ENCODE measurements around the gene IL19. TPM values are rescaled to one million over a fixed set of nuclear protein-coding genes. Genes with fewer than 3 reads are reported as not detected.
"Not testable (repeated sequence)": the region's sequence is repeated elsewhere in the genome, so short reads cannot be mapped to it uniquely, and the experiment has no call there.

Gene IL19
- total RNA-seq, 1 donor from 2014 or later: not detected

DNA sequence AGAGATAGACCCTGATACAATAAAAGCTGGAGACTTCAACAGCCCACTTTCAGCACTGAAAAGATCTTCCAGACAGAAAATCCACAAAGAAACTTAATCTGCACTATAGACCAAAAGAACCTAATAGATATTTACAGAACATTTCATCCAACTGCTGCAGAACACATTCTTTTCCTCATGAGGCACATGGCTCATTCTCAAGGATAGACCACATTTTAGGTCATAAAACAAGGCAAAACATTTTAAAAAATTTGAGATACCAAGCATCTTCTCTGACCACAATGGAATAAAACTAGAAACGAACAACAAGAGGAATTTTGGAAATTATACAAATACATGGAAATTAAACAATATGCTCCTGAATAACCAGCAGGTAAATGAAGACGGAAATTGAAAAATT is 79.8 kb downstream of the IL19 start:
- no peaks in the 10 kb centered on the region for H3K4me1 Mint-ChIP-seq (ENCODE audit: unreplicated experiment)
- H3K27ac Mint-ChIP-seq (ENCODE audit: unreplicated experiment): no peak overlapping the region
- H3K36me3 Mint-ChIP-seq (ENCODE audit: unreplicated experiment): no peaks in the 10 kb centered on the region
- peaks cover 40% of the 10 kb centered on the region for H3K27me3 Mint-ChIP-seq (ENCODE audit: unreplicated experiment)
- TF ChIP-seq, protein P1, sequence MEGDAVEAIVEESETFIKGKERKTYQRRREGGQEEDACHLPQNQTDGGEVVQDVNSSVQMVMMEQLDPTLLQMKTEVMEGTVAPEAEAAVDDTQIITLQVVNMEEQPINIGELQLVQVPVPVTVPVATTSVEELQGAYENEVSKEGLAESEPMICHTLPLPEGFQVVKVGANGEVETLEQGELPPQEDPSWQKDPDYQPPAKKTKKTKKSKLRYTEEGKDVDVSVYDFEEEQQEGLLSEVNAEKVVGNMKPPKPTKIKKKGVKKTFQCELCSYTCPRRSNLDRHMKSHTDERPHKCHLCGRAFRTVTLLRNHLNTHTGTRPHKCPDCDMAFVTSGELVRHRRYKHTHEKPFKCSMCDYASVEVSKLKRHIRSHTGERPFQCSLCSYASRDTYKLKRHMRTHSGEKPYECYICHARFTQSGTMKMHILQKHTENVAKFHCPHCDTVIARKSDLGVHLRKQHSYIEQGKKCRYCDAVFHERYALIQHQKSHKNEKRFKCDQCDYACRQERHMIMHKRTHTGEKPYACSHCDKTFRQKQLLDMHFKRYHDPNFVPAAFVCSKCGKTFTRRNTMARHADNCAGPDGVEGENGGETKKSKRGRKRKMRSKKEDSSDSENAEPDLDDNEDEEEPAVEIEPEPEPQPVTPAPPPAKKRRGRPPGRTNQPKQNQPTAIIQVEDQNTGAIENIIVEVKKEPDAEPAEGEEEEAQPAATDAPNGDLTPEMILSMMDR (IDR thresholded peaks at IDR 0.05): no peak
- peaks cover 22% of the 10 kb centered on the region for H3K9me3 Mint-ChIP-seq (ENCODE audit: unreplicated experiment)
- DNase-seq (ENCODE audit: extremely low spot score, unreplicated experiment): no peak
- no peak overlapping the region for H3K4me3 Mint-ChIP-seq (ENCODE audit: unreplicated experiment)

DNA sequence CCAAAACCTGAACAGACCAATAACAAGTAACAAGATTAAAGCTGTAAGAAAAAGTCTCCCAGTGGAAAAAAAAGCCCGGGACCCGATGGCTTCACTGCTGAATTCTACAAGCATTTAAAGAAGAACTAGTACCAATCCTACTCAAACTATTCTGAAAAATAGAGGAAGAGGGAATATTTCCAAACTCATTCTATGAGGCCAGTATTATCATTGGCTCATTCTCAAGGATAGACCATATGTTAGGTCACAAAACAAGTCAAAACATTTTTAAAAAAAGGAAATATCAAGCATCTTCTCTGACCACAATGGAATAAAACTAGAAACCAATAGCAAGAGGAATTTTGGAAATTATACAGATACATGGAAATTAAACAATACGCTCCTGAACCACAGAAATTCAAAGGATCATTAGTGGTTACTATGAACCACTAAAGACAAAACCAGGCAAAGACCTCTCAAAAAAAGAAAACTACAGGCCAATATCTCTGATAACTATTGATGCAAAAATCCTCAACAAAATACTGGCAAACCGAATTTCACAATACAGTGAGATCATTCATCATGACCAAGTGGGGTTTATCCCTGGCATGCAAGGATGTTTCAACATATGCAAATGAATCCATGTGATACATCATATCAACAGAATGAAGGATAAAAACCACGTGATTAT is 80.9 kb downstream of the IL19 start:
- H3K4me1 Mint-ChIP-seq (ENCODE audit: unreplicated experiment): no peaks in the 10 kb centered on the region
- no peak overlapping the region for H3K27ac Mint-ChIP-seq (ENCODE audit: unreplicated experiment)
- no peak for DNase-seq (ENCODE audit: extremely low spot score, unreplicated experiment)
- H3K27me3 Mint-ChIP-seq (ENCODE audit: unreplicated experiment): peaks cover 40% of the 10 kb centered on the region
- H3K36me3 Mint-ChIP-seq (ENCODE audit: unreplicated experiment): no peaks in the 10 kb centered on the region
- no peak overlapping the region for H3K4me3 Mint-ChIP-seq (ENCODE audit: unreplicated experiment)
- H3K9me3 Mint-ChIP-seq (ENCODE audit: unreplicated experiment): peaks cover 22% of the 10 kb centered on the region
- TF ChIP-seq, protein P1 (IDR thresholded peaks at IDR 0.05): no peak

DNA sequence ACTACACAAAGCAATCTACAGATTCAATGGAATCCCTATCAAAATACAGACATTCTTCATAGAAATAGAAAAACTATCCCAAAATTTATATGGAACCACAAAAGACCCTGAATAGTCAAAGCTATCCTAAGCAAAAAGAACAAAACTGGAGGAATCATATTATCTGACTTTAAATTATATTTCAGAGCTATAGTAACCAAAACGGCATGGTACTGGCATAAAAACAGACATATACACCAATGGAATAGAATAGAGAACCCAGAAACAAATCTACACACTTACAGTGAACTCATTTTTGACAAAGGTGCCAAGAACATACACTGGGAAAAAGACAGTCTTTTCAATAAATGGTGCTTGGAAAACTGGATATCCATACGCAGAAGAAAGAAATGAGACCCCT is 82.1 kb downstream of the IL19 start:
- H3K36me3 Mint-ChIP-seq (ENCODE audit: unreplicated experiment); H3K4me1 Mint-ChIP-seq (ENCODE audit: unreplicated experiment); H3K27ac Mint-ChIP-seq (ENCODE audit: unreplicated experiment); H3K4me3 Mint-ChIP-seq (ENCODE audit: unreplicated experiment); DNase-seq (ENCODE audit: extremely low spot score, unreplicated experiment): not testable (repeated sequence)
- H3K27me3 Mint-ChIP-seq (ENCODE audit: unreplicated experiment): peaks cover 40% of the 10 kb centered on the region
- peaks cover 22% of the 10 kb centered on the region for H3K9me3 Mint-ChIP-seq (ENCODE audit: unreplicated experiment)

DNA sequence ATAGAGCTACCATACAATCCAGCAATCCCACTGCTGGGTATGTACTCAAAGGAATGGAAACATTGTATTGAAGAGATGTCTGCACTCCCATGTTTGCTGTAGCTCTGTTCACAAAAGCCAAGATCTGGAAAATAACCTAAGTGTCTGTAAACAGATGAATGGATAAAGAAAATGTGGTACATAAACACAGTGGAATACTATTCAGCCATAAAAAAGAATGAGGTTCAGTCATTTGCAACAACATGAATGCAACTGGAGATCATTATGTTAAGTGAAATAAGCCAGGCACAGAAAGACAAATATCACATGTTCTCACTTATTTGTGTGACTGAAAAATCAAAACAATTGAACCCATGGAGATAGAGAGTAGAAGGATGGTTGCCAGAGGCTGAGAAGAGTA is 83.1 kb downstream of the IL19 start:
- not testable (repeated sequence) for H3K27ac Mint-ChIP-seq (ENCODE audit: unreplicated experiment); H3K4me1 Mint-ChIP-seq (ENCODE audit: unreplicated experiment); H3K4me3 Mint-ChIP-seq (ENCODE audit: unreplicated experiment); H3K36me3 Mint-ChIP-seq (ENCODE audit: unreplicated experiment); DNase-seq (ENCODE audit: extremely low spot score, unreplicated experiment)
- peaks cover 36% of the 10 kb centered on the region for H3K27me3 Mint-ChIP-seq (ENCODE audit: unreplicated experiment)
- H3K9me3 Mint-ChIP-seq (ENCODE audit: unreplicated experiment): peaks cover 22% of the 10 kb centered on the region

DNA sequence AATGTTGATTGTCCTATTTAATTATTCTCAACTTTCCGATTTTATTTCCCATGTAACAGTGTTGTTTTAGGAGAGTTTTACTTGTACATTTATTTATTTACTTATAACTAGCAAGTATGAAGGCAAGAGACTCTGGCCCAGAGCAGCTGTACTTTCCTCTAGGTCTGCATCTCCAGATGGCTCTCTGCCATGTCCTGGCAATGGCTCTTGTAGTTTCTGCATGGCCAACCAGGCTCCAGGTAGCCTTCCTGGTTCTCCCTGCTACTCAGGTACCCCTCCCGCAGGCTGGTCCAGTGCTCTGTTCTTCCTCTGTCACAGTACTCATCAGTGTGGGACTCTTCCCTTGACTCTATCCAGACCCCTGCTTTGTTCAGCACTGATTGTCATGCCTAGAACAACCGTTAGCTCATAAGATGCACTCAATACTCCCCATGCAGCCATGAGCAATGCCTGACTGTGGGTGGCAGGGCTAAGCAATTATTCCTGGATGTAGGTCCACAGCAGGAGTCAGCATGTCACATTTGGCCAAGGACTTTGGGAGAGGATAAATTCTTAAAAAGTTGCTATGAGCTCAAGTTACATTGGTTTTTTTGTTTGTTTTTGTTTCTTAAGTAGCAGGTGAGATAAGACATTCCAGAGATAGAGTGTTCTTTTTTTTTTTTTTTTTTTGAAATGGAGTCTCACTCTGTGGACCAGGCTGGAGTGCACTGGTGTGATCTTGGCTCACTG is 84.0 kb downstream of the IL19 start:
- Mint-ChIP-seq H3K27me3 (ENCODE audit: unreplicated experiment) (peaks cover 32% of the 10 kb centered on the region), H3K9me3 (ENCODE audit: unreplicated experiment) (peaks cover 22% of the 10 kb centered on the region), H3K27ac (ENCODE audit: unreplicated experiment) (no peak overlapping the region), H3K36me3 (ENCODE audit: unreplicated experiment) (no peaks in the 10 kb centered on the region), H3K4me3 (ENCODE audit: unreplicated experiment) (no peak overlapping the region), H3K4me1 (ENCODE audit: unreplicated experiment) (no peaks in the 10 kb centered on the region)
- TF ChIP-seq, protein P1 (IDR thresholded peaks at IDR 0.05): no peak
- DNase-seq (ENCODE audit: extremely low spot score, unreplicated experiment): no peak

DNA sequence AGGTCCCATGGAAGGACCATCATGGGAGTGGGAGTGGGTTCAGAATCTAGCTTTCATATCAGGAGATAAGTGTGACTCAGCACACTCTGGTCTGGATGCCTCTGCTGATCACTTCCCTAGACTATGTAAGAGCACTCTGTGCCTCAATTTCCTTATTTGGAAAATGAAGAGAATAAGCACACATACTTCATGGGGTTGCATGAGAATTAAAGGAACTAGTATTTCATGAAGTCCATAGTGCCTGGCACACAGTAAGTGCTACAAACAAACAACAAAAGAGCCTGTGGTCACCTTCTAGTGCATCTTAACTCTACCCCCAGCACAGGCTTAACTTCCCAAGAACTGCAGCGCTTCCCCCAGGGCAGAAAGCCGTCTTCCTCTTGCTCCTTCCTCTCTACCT is 85.3 kb downstream of the IL19 start:
- Mint-ChIP-seq H3K36me3 (ENCODE audit: unreplicated experiment) (no peaks in the 10 kb centered on the region), H3K27me3 (ENCODE audit: unreplicated experiment) (peaks cover 28% of the 10 kb centered on the region), H3K4me1 (ENCODE audit: unreplicated experiment) (no peaks in the 10 kb centered on the region), H3K4me3 (ENCODE audit: unreplicated experiment) (no peak overlapping the region), H3K9me3 (ENCODE audit: unreplicated experiment) (peaks cover 18% of the 10 kb centered on the region), H3K27ac (ENCODE audit: unreplicated experiment) (no peak overlapping the region)
- TF ChIP-seq, protein P1 (IDR thresholded peaks at IDR 0.05): no peak
- no peak for DNase-seq (ENCODE audit: extremely low spot score, unreplicated experiment)
